ENCODE results near the gene PTX4.
A peak's percentile ranks its signal among the peaks of the same experiment; 100 is the strongest.

The PTX4 gene

GRCh38 chr16:1461146-1461545, 27.6 kb downstream of the PTX4 start:
- no peak for DNase-seq (ENCODE audit: low read depth in 2 of 2)

- DNase-seq (ENCODE audit: low read depth in 2 of 2): no peak
These were observed 28.1 kb downstream of the PTX4 start for GRCh38 chr16:1460602-1461138.

- no peak for DNase-seq (ENCODE audit: low read depth in 2 of 2)
These were observed 28.8 kb downstream of the PTX4 start for GRCh38 chr16:1459967-1460366.

GRCh38 chr16:1458977-1459341, 29.8 kb downstream of the PTX4 start:
- no peak for DNase-seq (ENCODE audit: low read depth in 2 of 2)

- DNase-seq (ENCODE audit: low read depth in 2 of 2): peak; percentile 20 to 45
These were observed 30.3 kb downstream of the PTX4 start for GRCh38 chr16:1458336-1458976.

GRCh38 chr16:1457489-1458245, 31.1 kb downstream of the PTX4 start:
- no peak for DNase-seq (ENCODE audit: low read depth in 2 of 2)

GRCh38 chr16:1456951-1457350, 31.8 kb downstream of the PTX4 start:
- no peak for DNase-seq (ENCODE audit: low read depth in 2 of 2)

- DNase-seq (ENCODE audit: low read depth in 2 of 2): no peak
These were observed 33.3 kb downstream of the PTX4 start for GRCh38 chr16:1455190-1456171.

GRCh38 chr16:1454561-1454960, 34.2 kb downstream of the PTX4 start:
- DNase-seq (ENCODE audit: low read depth in 2 of 2): no peak

- no peak for DNase-seq (ENCODE audit: low read depth in 2 of 2)
These were observed 35.4 kb downstream of the PTX4 start for GRCh38 chr16:1453316-1453715.

GRCh38 chr16:1452530-1452929, 36.2 kb downstream of the PTX4 start:
- DNase-seq (ENCODE audit: low read depth in 2 of 2): no peak

- DNase-seq (ENCODE audit: low read depth in 2 of 2): no peak
These were observed 36.9 kb downstream of the PTX4 start for GRCh38 chr16:1451702-1452392.

- no peak for DNase-seq (ENCODE audit: low read depth in 2 of 2)
These were observed 37.9 kb downstream of the PTX4 start for GRCh38 chr16:1450841-1451240.

GRCh38 chr16:1450218-1450617, 38.5 kb downstream of the PTX4 start:
- DNase-seq (ENCODE audit: low read depth in 2 of 2): no peak

- no peak for DNase-seq (ENCODE audit: low read depth in 2 of 2)
These were observed 39.4 kb downstream of the PTX4 start for GRCh38 chr16:1449201-1449788.

GRCh38 chr16:1448536-1449116, 40.1 kb downstream of the PTX4 start:
- DNase-seq (ENCODE audit: low read depth in 2 of 2): no peak

GRCh38 chr16:1447965-1448364, 40.8 kb downstream of the PTX4 start:
- DNase-seq (ENCODE audit: low read depth in 2 of 2): no peak

GRCh38 chr16:1446296-1447080, 42.3 kb downstream of the PTX4 start:
- DNase-seq (ENCODE audit: low read depth in 2 of 2): no peak

GRCh38 chr16:1445518-1446203, 43.1 kb downstream of the PTX4 start:
- no peak for DNase-seq (ENCODE audit: low read depth in 2 of 2)

Measured in stimulated activated CD8-positive, alpha-beta memory T cell treated with anti-CD3 and anti-CD28 coated beads, Interleukin-15, amount 100 ng/mL, for 48 hours (primary cell).